A673 (cell line): ENCODE results near the gene NXPH3. TPM values are rescaled to one million over a fixed set of nuclear protein-coding genes. Genes with fewer than 3 reads are reported as not detected.

Experiments
- BruUV-seq: library from RNA; stranded (reverse); fragments of 400-500 nt; replicated peaks from 2 replicates; lab custom pipeline; 2021; lab: Mats Ljungman, UMichigan
- CTCF ChIA-PET: fragments of 300-600 bp; sonication (Branson Sonifier 250); formaldehyde crosslinking; loops from one replicate; lab custom pipeline; 2022; ENCODE audit warnings: antibody characterized with exemption; lab: Charles Lee
- POLR2A ChIA-PET: fragments of 300-600 bp; sonication (Branson Sonifier 250); formaldehyde crosslinking; loops from one replicate; lab custom pipeline; 2022; ENCODE audit warnings: antibody characterized with exemption; ENCODE audit not compliant: low non-redundant PET; lab: Charles Lee
- DNase-seq: peaks from one replicate; pipeline ENCODE4 v3.0.0-alpha.2; 2015; ENCODE audit warnings: low spot score
- H3K27ac ChIP-seq: fragments of 200-600 bp; sonication (generic); 2 replicates; pipeline ENCODE4 v1.5.1; 2016; ENCODE audit warnings: mixed run types, low read depth, mild to moderate bottlenecking, mixed read lengths, antibody characterized with exemption, low read length; ENCODE audit not compliant: poor library complexity, severe bottlenecking
- H3K27me3 ChIP-seq: fragments of 200-600 bp; sonication (generic); replicated peaks from 2 replicates; pipeline ENCODE4 v1.6.1; 2017; ENCODE audit warnings: mixed run types, low read depth, mild to moderate bottlenecking, mixed read lengths, antibody characterized with exemption, low read length; ENCODE audit not compliant: insufficient read depth, poor library complexity
- H3K36me3 ChIP-seq: fragments of 200-600 bp; sonication (generic); 2 replicates; pipeline ENCODE4 v1.6.1; 2016; ENCODE audit warnings: mixed run types, mild to moderate bottlenecking, mixed read lengths, antibody characterized with exemption, low read length; ENCODE audit not compliant: insufficient read depth, poor library complexity, severe bottlenecking
- H3K4me1 ChIP-seq: fragments of 200-600 bp; sonication (generic); 2 replicates; pipeline ENCODE4 v1.6.1; 2017; ENCODE audit warnings: mixed run types, mild to moderate bottlenecking, mixed read lengths, antibody characterized with exemption, low read length; ENCODE audit not compliant: insufficient read depth, poor library complexity, severe bottlenecking
- H3K4me3 ChIP-seq: fragments of 200-600 bp; sonication (generic); 2 replicates; pipeline ENCODE4 v1.5.1; 2016; ENCODE audit warnings: low read depth, mixed run types, mild to moderate bottlenecking, mixed read lengths, low read length; ENCODE audit not compliant: poor library complexity, severe bottlenecking
- H3K9me3 ChIP-seq: fragments of 200-600 bp; sonication (generic); 2 replicates; pipeline ENCODE4 v1.6.1; 2016; ENCODE audit warnings: mixed run types, low read depth, mild to moderate bottlenecking, mixed read lengths, antibody characterized with exemption, low read length; ENCODE audit not compliant: poor library complexity, severe bottlenecking
- EZH2 ChIP-seq: fragments of 200-600 bp; sonication (generic); IDR thresholded peaks from 2 replicates; pipeline ENCODE4 v1.6.1; 2017; ENCODE audit warnings: borderline replicate concordance, low read depth, mild to moderate bottlenecking, mixed read lengths, antibody characterized with exemption, low read length; ENCODE audit not compliant: poor library complexity, severe bottlenecking
- intact Hi-C: fragments of 100-400 bp; cut with micrococcal nuclease; formaldehyde crosslinking; loops from one replicate; pipeline ENCODE4 v1.10.0; 2022; ENCODE audit not compliant: unreplicated experiment
- total RNA-seq: library from RNA; stranded (reverse); gene quantifications from 2 replicates; pipeline ENCODE4 v1.2.3, GENCODE V29; 2021
- TF ChIP-seq, protein P1 (sequence below): fragments of 300-800, 200-600 bp; sonication (generic); conservative IDR thresholded peaks from 2 replicates; pipeline ENCODE4 v1.5.1; 2017; ENCODE audit warnings: low read depth, mild to moderate bottlenecking, antibody characterized with exemption, low read length, moderate library complexity, mixed read lengths

Gene NXPH3
- total RNA-seq, 1 experiment from 2014 or later = 0.21 TPM

DNA sequence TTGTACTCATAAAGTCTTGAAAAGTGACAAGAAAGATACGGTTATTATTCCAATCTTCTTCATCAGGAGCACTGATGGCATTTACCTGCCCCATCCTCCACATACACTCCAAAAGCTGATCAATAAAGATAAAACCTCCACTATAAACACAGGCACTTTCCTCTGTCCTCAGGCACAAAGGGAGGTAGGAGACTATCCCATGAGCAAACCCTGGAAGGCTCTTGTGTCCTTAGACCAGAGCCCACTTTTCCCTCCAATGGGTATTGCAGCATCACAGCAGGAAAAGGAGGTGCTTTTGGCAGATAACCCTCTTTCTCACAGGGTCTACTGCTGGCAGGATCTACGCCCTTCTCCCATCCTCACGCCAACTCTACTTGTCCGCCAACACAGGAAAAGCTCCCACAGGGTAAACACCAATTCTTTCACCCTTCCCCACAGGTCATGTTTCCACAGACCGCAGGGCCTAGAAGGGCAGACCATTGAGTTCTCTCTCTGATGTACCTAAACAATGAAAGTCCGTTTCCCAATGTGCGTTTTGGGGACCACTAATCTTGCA, 28.7 kb downstream of the NXPH3 start:
- H3K36me3 ChIP-seq = peaks cover 31% of the 10 kb centered on the region
- TF ChIP-seq, protein P1, sequence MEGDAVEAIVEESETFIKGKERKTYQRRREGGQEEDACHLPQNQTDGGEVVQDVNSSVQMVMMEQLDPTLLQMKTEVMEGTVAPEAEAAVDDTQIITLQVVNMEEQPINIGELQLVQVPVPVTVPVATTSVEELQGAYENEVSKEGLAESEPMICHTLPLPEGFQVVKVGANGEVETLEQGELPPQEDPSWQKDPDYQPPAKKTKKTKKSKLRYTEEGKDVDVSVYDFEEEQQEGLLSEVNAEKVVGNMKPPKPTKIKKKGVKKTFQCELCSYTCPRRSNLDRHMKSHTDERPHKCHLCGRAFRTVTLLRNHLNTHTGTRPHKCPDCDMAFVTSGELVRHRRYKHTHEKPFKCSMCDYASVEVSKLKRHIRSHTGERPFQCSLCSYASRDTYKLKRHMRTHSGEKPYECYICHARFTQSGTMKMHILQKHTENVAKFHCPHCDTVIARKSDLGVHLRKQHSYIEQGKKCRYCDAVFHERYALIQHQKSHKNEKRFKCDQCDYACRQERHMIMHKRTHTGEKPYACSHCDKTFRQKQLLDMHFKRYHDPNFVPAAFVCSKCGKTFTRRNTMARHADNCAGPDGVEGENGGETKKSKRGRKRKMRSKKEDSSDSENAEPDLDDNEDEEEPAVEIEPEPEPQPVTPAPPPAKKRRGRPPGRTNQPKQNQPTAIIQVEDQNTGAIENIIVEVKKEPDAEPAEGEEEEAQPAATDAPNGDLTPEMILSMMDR = no peak
- no peak for TF ChIP-seq EZH2
- no TSS peak for BruUV-seq
- H3K27ac ChIP-seq = no peak overlapping the region
- ChIA-PET POLR2A (no interaction called here), CTCF (no interaction called here)
- no peaks in the 10 kb centered on the region for H3K27me3 ChIP-seq
- H3K4me3 ChIP-seq = no peak overlapping the region
- no peaks in the 10 kb centered on the region for H3K9me3 ChIP-seq
- DNase-seq = no peak
- no peaks in the 10 kb centered on the region for H3K4me1 ChIP-seq
- intact Hi-C loops = no loop called here

DNA sequence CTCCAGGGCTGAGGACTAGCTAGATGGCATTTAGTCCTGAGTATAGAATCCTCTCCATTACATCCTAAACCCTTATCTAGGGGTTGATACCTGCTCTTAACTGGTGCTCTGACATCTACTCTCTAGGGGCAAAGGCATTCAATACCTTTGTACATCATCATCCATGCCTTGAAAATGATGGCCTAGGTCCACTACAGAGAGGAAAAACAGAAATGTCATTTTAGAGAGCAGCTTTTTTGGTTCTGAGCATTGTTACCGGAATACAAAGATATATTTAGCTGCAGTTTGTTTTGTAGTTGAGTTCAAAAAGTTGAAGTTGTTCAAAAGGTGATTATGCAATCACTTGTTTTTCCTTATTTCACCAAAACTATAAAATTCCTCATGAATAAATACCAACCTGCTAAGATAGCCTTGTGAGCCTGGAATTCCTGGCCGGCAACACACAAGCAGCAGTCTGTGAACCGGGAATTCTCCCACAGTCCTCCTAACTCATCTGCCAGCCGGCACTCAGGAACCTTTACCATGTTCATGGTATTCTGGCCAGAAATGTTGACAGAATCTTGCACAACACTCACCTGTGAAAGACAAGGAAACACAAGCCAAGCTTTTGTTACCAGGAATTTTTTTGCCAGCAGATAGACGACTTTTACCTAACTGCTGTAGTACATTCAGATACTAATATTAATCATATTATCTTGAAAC, 35.4 kb downstream of the NXPH3 start:
- intact Hi-C loops = no loop called here
- Histone ChIP-seq H3K27me3 (no peaks in the 10 kb centered on the region), H3K36me3 (peaks cover 20% of the 10 kb centered on the region), H3K27ac (no peak overlapping the region), H3K4me1 (peaks cover 11% of the 10 kb centered on the region), H3K4me3 (no peak overlapping the region), H3K9me3 (no peaks in the 10 kb centered on the region)
- ChIA-PET POLR2A (interaction anchor here (0.5 kb wide), 1 partner anchor 66 kb away, joined by 7 read pairs; no protein-coding TSS in a partner anchor), CTCF (no interaction called here)
- TF ChIP-seq EZH2 = no peak
- TF ChIP-seq, protein P1 = no peak
- no peak for DNase-seq
- no TSS peak for BruUV-seq

DNA sequence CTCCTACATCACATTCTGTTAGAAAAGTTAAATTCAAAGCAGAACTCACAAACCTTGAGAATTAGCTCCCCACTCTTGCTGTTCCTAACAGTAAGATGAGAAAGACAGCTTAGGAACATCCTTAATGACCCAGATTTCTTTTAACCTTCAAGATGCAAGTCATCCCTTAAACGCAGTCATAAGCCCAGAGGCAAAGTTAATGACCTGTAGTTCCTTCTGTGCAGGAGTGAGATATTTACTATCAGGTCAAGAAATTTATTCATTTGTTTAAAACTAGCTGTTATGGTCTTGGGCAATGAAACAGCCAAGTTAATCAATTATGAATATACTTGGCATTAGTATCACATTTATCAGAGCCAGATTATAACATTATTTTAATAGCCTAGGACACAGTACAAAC, 37.1 kb downstream of the NXPH3 start:
- no peak overlapping the region for H3K27ac ChIP-seq
- peaks cover 14% of the 10 kb centered on the region for H3K36me3 ChIP-seq
- no peak overlapping the region for H3K4me3 ChIP-seq
- no peak for DNase-seq
- ChIA-PET POLR2A (interaction anchor here (0.6 kb wide), 1 partner anchor 614 kb away, joined by 10 read pairs; no protein-coding TSS in a partner anchor), CTCF (interaction anchor here (0.6 kb wide), 1 partner anchor 55 kb away, joined by 3 read pairs; no protein-coding TSS in a partner anchor)
- H3K4me1 ChIP-seq = peaks cover 11% of the 10 kb centered on the region
- intact Hi-C loops = no loop called here
- no peaks in the 10 kb centered on the region for H3K9me3 ChIP-seq
- H3K27me3 ChIP-seq = no peaks in the 10 kb centered on the region
- no TSS peak for BruUV-seq
- TF ChIP-seq, protein P1 = no peak
- no peak for TF ChIP-seq EZH2
